IMR-90 (cell line): ENCODE measurements around the gene HAND1. TPM values are rescaled to one million over a fixed set of nuclear protein-coding genes. Genes with fewer than 3 reads are reported as not detected.

Experiments used
- polyA plus RNA-seq, 3 experiments: library from polyadenylated mRNA; depleted of rRNA; stranded (reverse); fragments of >200 nt; gene quantifications; 2 replicates each; pipeline ENCODE4 v1.2.3, GENCODE V29; 2012; ENCODE audit warnings: low replicate concordance in 1 of 3
- total RNA-seq: library from RNA; depleted of rRNA; stranded (reverse); fragments of >200 nt; gene quantifications from 2 replicates; pipeline ENCODE4 v1.2.3, GENCODE V29; 2012; rRNA removed

Gene HAND1
- total and polyA plus RNA-seq, 2 of the 4 experiments (the other 2 are of a cell fraction): not detected

Other genes with a start within 250 kb of the HAND1 start
- gene SAP30L, start 32.2 kb downstream of the HAND1 start, total RNA-seq: 9.7 and 13.1 TPM in 2 replicates
- gene SAP30L, start 32.2 kb downstream of the HAND1 start, polyA plus RNA-seq (2012; rRNA removed): 17.6 and 21.3 TPM in 2 replicates